HG03103 (cell line): ENCODE data around the gene RIPOR1.
A peak's percentile ranks its signal among the peaks of the same experiment; 100 is the strongest.
"Not testable (repeated sequence)": the region's sequence is repeated elsewhere in the genome, so short reads cannot be mapped to it uniquely, and the experiment has no call there.

ENCODE experiments used
- ATAC-seq: cut with Tn5 transposase; IDR thresholded peaks from one replicate; pipeline ENCODE4 v1.9.1; 2021; ENCODE audit warnings: low read depth; ENCODE audit not compliant: unreplicated experiment

Gene RIPOR1, protein sequence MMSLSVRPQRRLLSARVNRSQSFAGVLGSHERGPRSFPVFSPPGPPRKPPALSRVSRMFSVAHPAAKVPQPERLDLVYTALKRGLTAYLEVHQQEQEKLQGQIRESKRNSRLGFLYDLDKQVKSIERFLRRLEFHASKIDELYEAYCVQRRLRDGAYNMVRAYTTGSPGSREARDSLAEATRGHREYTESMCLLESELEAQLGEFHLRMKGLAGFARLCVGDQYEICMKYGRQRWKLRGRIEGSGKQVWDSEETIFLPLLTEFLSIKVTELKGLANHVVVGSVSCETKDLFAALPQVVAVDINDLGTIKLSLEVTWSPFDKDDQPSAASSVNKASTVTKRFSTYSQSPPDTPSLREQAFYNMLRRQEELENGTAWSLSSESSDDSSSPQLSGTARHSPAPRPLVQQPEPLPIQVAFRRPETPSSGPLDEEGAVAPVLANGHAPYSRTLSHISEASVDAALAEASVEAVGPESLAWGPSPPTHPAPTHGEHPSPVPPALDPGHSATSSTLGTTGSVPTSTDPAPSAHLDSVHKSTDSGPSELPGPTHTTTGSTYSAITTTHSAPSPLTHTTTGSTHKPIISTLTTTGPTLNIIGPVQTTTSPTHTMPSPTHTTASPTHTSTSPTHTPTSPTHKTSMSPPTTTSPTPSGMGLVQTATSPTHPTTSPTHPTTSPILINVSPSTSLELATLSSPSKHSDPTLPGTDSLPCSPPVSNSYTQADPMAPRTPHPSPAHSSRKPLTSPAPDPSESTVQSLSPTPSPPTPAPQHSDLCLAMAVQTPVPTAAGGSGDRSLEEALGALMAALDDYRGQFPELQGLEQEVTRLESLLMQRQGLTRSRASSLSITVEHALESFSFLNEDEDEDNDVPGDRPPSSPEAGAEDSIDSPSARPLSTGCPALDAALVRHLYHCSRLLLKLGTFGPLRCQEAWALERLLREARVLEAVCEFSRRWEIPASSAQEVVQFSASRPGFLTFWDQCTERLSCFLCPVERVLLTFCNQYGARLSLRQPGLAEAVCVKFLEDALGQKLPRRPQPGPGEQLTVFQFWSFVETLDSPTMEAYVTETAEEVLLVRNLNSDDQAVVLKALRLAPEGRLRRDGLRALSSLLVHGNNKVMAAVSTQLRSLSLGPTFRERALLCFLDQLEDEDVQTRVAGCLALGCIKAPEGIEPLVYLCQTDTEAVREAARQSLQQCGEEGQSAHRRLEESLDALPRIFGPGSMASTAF

DNA sequence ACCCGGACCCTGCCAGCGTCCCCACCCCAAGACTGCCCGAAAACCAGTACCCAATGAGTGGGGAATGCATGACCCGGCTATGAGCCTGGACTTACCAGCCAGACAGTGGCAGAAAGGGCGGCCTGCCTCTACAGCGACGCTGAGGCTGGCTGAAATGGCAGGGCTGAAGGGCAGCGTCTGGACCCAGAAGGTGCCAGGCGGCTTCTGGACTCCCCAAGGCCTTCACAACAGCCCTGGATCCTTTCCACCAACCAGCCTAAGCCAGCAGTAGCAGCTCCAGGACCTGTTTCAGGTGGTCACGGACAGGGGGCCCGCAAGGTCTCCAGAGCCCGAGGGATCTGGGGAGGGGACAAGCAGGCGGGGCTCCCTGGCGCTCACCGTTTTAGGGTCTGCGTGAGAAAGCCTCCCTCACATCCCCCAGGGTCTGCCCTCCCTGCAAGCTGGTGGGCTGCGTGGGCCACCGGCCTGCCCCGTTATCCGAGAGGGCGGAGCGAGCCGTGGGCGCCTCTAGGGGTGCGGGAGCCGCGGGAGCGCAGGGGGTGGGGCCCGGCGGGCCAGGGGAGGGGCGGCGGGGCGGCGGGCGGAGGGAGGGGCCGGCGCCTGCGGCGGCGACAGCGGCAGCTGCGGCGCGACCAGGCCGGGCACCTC lies at the start of gene RIPOR1:
RIPOR1 (plus strand) TSS at position 608 of the 648 bp plus-strand sequence. CDS start 9,618 bp downstream, outside the sequence.
- no peak for ATAC-seq

DNA sequence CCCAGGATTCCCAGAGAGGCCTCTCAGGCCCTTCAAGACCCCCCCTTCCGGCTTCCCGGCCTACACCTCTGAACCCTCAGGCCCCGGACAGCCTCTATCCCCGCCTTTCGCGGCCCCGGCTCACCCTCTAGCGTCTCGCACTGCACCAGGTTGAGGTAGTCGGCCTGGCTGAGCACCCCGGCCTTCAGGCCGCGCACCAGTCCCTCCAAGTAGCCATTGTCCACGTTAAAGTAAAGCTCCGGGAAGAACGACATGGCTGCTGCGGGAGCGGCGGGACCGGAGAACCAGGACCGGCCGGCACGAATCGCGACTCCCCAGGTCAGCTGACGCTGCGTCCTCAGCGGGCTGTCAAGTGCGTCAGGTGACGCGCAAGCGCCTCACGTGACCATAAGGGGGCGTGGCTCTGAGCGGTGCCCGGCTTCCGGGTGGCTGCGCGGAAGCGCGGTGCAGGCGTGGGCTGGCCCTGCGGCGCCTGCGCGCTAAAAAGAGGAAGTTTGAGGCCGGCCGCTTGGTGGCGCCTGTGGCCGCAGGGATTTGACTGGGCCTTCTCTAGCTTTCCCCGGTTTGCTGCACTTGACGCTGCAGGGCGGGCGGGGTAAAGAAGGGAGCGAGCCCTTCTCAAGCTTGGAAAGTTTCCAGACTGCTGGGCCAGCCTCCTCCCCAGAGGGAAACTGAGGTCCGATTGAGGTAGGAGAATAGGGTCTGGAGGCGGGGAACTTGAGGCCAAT lies 47.6 kb upstream of the RIPOR1 start, which contains the start of gene ATP6V0D1:
ATP6V0D1 (minus strand) TSS at position 325 of the 728 bp plus-strand sequence; CDS start at position 254, 71 bp downstream.
- ATAC-seq = peak; percentile 89

DNA sequence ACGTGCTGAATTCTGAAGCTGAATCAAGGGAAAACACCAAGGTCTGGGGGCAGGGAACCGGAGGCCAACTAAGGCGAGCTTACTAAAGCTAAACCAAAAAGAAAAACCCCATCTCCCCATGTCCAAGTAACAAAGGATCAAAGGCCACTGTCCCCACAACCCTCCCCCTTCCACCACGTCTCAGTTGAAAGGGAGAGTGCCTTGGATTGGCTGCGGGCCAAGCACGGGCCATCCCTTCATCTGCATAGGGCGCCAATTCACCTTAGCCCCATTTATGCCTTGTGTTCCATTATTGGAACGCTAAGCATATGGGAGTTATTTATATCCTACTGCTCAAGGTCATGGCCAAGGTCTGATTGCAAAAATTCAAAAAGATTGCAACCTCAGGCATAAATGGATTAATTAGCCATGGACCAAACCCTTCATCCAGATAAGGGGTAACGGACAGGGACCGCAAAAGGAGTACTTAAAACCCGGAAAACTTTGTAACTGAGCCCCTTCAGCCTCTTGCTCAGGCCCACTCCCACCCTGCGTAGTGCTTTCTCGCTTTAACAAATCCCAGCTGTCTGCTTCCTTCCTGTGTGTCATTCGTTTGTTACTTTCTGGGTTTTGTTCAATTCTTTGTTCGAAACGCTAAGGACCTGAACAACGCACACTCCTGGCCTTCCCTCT lies 46.9 kb upstream of the RIPOR1 start:
- no peak for ATAC-seq

DNA sequence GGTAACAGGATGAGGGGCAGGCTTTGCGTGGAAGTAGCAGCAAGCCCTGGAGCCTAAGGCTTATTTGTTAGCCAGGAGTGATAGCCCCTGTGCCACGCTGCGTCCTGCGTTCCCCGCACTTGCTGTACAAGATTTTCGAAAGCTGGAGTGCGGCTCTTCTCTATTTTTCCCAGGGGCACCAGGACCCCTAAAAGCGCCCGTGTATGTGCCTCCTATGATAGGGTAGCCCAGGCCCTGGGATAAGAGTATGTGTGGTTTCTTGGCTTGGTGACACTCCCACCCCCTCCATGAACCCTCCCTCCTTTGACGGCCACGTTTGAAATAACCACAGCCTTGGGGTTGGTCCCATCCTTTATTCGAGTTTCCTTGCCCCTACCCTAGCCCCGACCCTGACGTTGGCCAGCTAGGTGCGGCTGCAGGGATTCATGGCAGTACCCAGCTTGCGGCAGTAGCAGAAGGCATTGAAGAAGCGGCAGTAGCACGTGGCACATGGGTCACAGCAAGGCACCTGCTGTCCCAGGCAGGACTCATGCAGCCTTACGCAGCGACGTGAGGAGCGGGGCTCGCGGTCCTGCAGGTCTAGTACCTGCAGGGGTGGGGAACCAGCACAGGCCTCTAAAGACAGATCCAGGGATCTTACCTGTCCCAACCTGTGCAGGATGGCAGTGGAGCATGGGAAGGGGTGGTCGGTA lies 46.2 kb upstream of the RIPOR1 start:
- no peak for ATAC-seq

DNA sequence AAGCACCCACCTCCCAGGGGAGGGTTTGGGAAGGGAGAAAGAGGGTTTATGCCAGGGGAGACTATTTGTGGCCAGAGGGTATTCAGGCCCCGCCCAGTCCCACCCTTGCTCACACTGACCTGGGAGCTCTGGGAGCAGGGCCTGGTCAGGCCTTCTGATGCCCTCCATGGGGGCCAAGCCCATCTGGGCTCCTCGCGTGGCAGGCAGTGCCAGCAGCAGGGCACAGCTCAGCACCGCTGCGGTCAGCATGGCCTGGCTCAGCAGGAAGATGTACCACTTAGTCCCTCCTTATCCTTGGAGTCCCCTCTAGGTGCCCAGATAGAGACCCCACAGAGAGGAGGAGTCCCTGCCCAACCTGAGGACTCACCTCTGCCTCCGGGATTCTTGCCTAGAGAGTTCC lies 45.5 kb upstream of the RIPOR1 start, which contains the start of gene AGRP:
AGRP (minus strand) TSS at position 398 of the 400 bp plus-strand sequence; CDS start at position 249, 149 bp downstream.
- no peak for ATAC-seq

DNA sequence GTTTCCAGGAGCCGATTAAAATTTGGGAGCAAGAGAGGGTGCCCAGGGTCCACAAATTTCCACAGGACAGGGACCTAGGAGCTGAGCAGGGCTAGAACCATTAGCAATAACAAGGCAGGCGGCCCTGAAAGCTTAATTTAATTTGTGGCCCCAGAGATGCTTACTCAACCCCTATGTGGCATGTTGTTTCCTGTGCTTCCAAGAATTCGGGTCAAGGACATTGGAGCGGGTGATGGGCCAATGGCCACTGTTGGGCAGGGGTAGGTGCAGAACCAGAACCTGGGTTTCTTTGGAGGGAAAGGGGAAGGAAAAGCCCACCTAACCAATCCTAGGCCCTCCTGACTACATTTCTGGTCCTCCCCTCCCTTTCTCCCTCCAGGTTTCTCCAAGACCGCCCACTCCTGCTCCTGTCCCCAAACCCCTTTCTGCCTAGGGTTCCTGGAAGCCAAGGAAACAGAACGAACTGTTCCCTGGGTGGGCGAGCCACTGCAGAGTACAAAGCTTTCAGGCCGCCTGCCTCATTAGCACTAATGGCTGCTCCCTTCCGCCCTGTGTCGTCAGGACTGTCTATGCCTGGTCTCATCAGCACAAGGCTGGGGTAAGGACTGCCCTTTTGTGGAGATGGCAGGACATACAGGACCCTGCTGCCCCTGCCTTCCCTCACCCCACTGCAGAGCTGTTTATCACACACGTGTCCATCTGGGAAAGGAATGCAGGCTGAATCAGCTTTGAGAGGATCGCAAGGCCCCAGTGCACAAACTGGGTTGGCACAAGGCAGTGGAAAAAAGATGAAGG lies 44.7 kb upstream of the RIPOR1 start:
- ATAC-seq = no peak

DNA sequence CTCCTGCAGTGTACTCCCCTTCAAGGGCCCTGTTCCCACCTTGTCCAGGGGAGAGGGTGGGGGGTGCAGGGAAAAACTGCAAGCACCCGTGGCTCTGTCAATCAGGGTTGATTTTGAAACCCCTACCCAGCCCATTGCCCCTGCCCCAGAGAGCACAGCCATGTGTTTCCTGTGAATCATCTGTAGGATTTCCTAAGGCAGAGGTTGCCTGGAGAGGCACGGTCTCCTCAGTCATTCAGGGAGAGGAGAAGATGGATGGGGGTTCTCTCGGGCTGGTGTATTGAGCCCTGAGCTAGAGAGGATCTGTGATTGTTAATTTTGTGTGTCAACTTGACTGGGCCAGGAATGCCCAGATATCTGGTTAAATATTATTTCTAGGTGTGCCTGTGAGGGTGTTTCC lies 41.8 kb upstream of the RIPOR1 start:
- ATAC-seq = no peak

DNA sequence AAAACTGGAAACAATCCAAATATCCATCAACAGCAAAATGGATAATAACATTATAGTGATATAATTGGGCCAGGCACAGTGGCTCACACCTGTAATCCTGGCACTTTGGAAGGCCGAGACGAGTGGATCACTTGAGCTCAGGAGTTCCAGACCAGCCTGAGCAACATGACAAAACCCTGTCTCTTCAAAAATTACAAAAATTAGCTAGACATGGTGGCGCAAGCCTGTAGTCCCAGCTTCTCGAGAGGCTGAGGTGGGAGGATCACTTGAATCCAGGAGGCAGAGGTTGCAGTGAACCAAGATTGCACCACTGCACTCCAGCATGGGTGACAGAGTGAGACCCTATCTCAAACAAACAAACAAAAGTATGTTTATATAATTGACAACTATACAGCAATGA lies 41.1 kb upstream of the RIPOR1 start:
- ATAC-seq = not testable (repeated sequence)

DNA sequence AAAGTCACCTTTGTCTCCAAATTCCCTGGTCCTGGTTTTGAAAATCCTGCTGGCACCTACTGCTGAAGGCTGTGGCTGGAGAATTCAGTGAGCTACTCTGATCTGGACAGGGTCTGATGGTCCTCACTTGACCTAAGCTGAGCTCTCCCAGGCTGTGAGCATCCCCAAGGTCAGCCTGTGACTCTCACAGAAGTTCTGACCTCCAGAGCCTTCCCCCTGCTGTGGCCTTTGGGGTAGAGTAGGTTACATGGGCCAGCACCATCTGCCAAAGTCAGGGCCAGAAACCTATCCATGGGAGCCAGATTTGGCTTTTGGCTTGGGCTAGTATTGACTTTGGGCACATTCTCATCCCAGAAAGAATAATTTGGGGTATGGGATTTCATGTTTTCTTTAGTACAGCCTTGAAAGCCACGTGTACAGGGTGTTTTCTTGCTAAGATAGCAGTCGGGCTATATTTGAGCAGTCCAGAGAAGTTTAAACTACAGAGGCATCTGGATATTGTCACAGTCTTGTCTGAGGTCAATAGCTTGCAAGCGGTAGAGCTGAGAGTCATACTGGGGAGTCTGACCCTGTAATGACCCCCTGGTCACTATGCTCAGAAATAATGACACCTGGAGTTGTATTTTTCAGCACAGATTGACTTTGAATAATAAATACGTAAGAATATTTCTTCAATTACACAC lies 39.1 kb upstream of the RIPOR1 start:
- no peak for ATAC-seq

DNA sequence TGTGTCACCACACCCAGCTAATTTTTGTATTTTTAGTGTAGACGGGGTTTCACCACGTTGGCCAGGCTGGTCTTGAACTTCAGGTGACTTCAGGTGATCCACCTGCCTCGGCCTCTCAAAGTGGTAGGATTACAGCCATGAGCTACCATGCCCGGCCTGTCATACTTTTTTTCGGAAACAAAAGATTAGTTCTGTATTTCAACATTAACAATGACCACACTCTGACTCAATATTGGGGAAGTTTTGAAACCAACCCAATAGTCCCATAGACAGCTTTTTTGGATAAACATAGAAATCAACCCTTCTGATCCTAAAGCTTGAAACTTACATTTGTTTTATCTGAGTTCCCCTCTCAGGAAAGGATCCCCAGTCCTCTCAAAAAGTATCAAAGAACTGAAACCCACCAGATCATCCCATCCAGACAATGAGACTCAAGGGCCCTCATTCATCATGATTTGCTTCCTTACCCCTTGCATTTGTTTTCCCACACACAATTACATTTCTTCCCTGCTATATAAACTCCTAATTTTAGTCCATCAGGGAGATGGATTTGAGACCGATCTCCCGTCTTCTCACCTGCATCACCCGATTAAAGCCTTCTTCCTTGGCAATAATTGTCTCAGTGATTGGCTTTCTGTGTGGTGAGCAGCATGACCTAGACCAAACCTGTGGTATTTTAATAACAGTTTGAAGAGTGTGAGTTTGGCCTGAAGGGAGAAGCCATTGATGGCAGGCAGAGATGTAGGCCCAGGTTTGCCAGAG lies 38.1 kb upstream of the RIPOR1 start:
- ATAC-seq = no peak

DNA sequence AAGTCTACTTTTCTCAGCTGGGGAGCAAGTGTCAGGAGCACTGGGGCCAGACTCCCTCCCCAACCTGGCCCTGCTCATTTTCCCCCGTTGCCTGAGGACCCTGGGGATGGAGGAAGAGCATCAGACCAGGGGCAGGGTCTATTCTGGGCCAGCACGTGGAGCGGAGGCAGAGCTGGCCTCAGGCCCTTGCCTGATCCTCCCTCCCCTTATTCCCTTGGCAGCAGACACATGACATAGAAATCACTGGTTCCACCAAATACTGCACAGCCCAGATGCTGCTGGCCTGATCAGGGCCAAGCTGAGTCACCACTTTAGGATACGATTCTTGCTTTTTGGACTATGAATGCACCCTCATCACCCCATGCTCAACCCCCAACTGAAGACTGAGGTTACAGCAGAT lies 29.5 kb upstream of the RIPOR1 start:
- no peak for ATAC-seq

DNA sequence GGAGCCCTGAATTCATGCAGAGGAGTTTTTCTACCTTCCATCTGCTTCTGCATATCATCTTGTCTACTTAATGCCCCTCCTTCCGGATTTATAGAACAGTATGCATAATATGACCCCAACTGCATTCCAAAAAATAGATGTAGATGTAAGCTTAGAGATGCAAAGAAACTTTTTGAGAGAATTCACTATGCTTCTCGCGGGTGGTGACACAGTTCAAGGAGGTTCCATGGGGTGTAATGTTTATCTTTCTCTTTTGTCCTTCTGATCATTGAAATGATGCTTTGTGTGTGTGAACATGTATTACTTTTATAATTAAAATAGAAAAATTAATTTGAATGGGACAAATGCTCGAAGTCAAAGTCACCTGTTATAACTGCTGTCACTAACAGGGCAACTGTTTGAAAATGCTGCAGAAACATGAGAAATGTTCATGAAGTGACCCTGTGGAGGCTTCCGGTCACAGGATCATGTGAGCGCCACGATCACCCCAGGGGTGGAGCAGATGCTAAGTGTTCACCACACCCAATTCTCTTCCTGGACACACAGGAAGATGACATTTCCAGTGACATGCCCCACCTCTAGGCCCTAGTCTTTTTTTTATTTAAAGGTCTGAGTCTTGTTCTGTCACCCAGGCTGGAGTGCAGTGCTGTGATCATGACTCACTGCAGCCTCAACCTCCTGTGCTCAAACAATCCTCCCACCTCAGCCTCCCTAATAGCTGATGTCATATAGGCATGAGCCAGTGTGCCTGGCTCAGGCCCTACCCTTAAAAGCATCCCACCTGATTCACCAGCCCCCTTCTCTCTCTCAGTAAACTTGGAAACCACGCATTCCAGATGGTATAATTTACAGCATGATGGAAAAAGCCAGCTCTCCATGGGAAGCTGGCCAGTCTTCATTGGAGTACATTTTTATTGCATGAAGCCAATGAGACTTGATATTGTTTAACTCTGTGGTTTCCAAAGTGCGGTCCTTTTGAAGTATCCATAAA lies 24.3 kb upstream of the RIPOR1 start:
- no peak for ATAC-seq

DNA sequence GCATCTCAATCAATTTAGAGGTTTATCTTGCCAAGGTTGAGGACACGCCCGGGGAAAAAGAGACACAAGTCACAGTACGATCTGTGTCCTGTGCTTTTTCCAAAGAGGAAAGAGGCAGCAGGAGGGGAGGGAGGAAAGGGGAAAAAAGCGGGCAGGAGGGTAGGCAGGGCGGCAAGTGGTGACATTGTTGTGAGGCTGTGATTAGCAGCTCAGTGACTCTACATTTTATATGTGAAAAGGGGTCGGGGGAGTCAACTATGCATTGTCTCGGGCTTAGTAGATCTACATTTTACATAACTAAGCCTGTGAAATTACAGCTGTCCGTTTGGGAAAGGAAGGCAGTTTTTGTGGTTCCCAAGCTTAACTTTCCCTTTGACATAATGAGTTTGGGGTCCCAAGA lies 22.2 kb upstream of the RIPOR1 start:
- no peak for ATAC-seq

DNA sequence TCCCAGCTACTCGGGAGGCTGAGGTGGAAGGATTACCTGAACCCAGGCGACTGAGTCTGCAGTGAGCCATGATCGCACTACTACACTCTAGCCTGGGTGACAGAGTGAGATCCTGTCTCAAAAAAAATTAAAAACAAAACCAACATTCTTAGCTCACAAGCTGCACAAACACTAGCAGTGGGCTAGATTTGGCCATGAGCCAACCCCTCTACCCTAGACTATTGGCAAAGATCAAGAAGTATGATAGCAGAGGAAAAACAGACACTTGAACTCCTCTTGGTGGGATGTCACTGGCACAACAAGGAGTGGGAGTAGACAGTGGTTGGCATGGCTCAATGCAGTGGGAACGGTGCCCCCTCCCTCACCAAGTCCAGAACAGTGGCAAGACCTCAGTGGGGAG lies 19.6 kb upstream of the RIPOR1 start:
- ATAC-seq = no peak

DNA sequence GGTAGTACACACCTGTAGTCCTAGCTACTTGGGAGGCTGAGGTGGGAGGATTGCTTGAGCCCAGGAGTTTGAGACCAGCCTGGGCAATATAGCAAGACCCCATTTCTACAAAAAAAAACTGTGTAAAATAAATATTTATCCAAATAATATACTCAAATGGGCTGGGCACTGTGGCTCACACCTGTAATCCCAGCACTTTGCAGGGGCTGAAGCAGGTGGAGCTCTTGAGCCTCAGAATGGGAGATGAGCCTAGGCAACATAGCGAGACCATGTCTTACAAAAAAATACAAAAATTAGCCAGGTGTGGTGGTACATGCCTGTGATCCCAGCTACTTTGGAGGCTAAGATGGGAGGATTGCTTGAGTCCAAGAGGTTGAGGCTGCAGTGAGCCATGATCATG lies 14.7 kb upstream of the RIPOR1 start:
- not testable (repeated sequence) for ATAC-seq
